A673 (cell line): ENCODE results near the gene KCNS3. TPM values are rescaled to one million over a fixed set of nuclear protein-coding genes. Genes with fewer than 3 reads are reported as not detected.

ENCODE experiments used
- BruUV-seq: library from RNA; stranded (reverse); fragments of 400-500 nt; replicated peaks from 2 replicates; lab custom pipeline; 2021; lab: Mats Ljungman, UMichigan
- CTCF ChIA-PET: fragments of 300-600 bp; sonication (Branson Sonifier 250); formaldehyde crosslinking; loops from one replicate; lab custom pipeline; 2022; ENCODE audit warnings: antibody characterized with exemption; lab: Charles Lee
- POLR2A ChIA-PET: fragments of 300-600 bp; sonication (Branson Sonifier 250); formaldehyde crosslinking; loops from one replicate; lab custom pipeline; 2022; ENCODE audit warnings: antibody characterized with exemption; ENCODE audit not compliant: low non-redundant PET; lab: Charles Lee
- DNase-seq: peaks from one replicate; pipeline ENCODE4 v3.0.0-alpha.2; 2015; ENCODE audit warnings: low spot score
- H3K27ac ChIP-seq: fragments of 200-600 bp; sonication (generic); 2 replicates; pipeline ENCODE4 v1.5.1; 2016; ENCODE audit warnings: mixed run types, low read depth, mild to moderate bottlenecking, mixed read lengths, antibody characterized with exemption, low read length; ENCODE audit not compliant: poor library complexity, severe bottlenecking
- H3K27me3 ChIP-seq: fragments of 200-600 bp; sonication (generic); replicated peaks from 2 replicates; pipeline ENCODE4 v1.6.1; 2017; ENCODE audit warnings: mixed run types, low read depth, mild to moderate bottlenecking, mixed read lengths, antibody characterized with exemption, low read length; ENCODE audit not compliant: insufficient read depth, poor library complexity
- H3K36me3 ChIP-seq: fragments of 200-600 bp; sonication (generic); 2 replicates; pipeline ENCODE4 v1.6.1; 2016; ENCODE audit warnings: mixed run types, mild to moderate bottlenecking, mixed read lengths, antibody characterized with exemption, low read length; ENCODE audit not compliant: insufficient read depth, poor library complexity, severe bottlenecking
- H3K4me1 ChIP-seq: fragments of 200-600 bp; sonication (generic); 2 replicates; pipeline ENCODE4 v1.6.1; 2017; ENCODE audit warnings: mixed run types, mild to moderate bottlenecking, mixed read lengths, antibody characterized with exemption, low read length; ENCODE audit not compliant: insufficient read depth, poor library complexity, severe bottlenecking
- H3K4me3 ChIP-seq: fragments of 200-600 bp; sonication (generic); 2 replicates; pipeline ENCODE4 v1.5.1; 2016; ENCODE audit warnings: low read depth, mixed run types, mild to moderate bottlenecking, mixed read lengths, low read length; ENCODE audit not compliant: poor library complexity, severe bottlenecking
- H3K9me3 ChIP-seq: fragments of 200-600 bp; sonication (generic); 2 replicates; pipeline ENCODE4 v1.6.1; 2016; ENCODE audit warnings: mixed run types, low read depth, mild to moderate bottlenecking, mixed read lengths, antibody characterized with exemption, low read length; ENCODE audit not compliant: poor library complexity, severe bottlenecking
- CTCF ChIP-seq: fragments of 300-800, 200-600 bp; sonication (generic); conservative IDR thresholded peaks from 2 replicates; pipeline ENCODE4 v1.5.1; 2017; ENCODE audit warnings: low read depth, mild to moderate bottlenecking, antibody characterized with exemption, low read length, moderate library complexity, mixed read lengths
- EZH2 ChIP-seq: fragments of 200-600 bp; sonication (generic); IDR thresholded peaks from 2 replicates; pipeline ENCODE4 v1.6.1; 2017; ENCODE audit warnings: borderline replicate concordance, low read depth, mild to moderate bottlenecking, mixed read lengths, antibody characterized with exemption, low read length; ENCODE audit not compliant: poor library complexity, severe bottlenecking
- intact Hi-C: fragments of 100-400 bp; cut with micrococcal nuclease; formaldehyde crosslinking; loops from one replicate; pipeline ENCODE4 v1.10.0; 2022; ENCODE audit not compliant: unreplicated experiment
- total RNA-seq: library from RNA; stranded (reverse); gene quantifications from 2 replicates; pipeline ENCODE4 v1.2.3, GENCODE V29; 2021

KCNS3 gene
- total RNA-seq, 1 experiment from 2014 or later, result 12.7 TPM

DNA sequence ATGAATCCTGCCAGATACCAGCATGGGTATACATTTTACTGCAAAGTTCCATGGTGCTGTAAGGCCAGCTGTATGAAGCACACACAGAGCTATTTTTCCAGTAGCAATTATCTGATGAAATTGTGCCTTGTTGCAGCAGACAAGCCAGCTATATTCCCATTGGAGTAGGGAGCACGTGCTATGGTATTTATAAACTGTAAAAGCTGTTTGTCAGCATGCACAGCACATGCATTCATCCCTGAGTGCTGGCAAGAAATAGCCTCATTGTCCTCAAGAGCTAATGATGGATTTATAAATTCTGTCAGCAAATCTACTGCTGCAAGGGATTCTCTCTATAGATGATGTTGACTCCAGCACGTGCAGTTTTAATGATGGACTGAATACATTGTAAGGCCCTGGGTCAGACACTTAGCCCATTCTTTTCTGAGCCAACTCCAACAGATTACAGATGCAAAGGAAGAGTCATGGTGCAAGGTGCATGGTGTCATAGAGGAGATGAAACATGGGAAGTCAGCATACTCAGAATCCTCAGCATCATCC lies 61.7 kb downstream of the KCNS3 start:
- Histone ChIP-seq H3K9me3 (no peaks in the 10 kb centered on the region), H3K27ac (no peak overlapping the region), H3K36me3 (no peaks in the 10 kb centered on the region), H3K27me3 (no peaks in the 10 kb centered on the region), H3K4me1 (no peaks in the 10 kb centered on the region), H3K4me3 (no peak overlapping the region)
- ChIA-PET POLR2A (no interaction called here), CTCF (no interaction called here)
- BruUV-seq, result no TSS peak
- TF ChIP-seq EZH2 (no peak), CTCF (no peak)
- intact Hi-C loops, result no loop called here
- no peak for DNase-seq

- Histone ChIP-seq H3K9me3 (no peaks in the 10 kb centered on the region), H3K4me1 (no peaks in the 10 kb centered on the region), H3K36me3 (no peaks in the 10 kb centered on the region), H3K27ac (no peak overlapping the region), H3K4me3 (no peak overlapping the region), H3K27me3 (no peaks in the 10 kb centered on the region)
- POLR2A ChIA-PET, result no interaction called here
- CTCF ChIA-PET, result no interaction called here
- intact Hi-C loops, result no loop called here
- no TSS peak for BruUV-seq
- TF ChIP-seq EZH2, result no peak
- no peak for TF ChIP-seq CTCF
- no peak for DNase-seq
Observed at GRCh38 chr2:17943444-17943843, 65.0 kb downstream of the KCNS3 start.

DNA sequence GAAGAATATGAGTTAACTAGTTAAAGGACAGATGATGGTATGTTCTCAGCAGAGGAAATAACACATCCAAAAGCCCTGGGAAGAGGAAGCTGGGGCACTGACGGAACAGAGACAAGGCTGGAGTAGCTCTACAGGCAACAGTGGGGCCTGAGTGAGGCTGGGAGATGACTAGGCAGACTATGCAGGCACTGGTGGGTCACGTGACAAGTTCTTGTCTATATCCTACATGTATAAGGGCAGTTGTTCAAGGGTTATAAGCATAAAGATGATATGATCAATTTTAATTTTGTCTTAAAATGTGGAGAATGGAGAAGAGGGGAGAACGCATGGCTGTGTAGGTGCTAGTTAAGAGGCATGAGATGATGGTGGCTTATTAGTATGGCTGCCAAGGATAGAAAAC lies 68.6 kb downstream of the KCNS3 start:
- Histone ChIP-seq H3K36me3 (no peaks in the 10 kb centered on the region), H3K27ac (no peak overlapping the region), H3K9me3 (no peaks in the 10 kb centered on the region), H3K27me3 (no peaks in the 10 kb centered on the region), H3K4me1 (no peaks in the 10 kb centered on the region), H3K4me3 (no peak overlapping the region)
- BruUV-seq, result no TSS peak
- no peak for TF ChIP-seq EZH2
- no peak for TF ChIP-seq CTCF
- intact Hi-C loops, result no loop called here
- DNase-seq, result no peak
- ChIA-PET POLR2A (no interaction called here), CTCF (no interaction called here)
